Measurements from ENCODE around the gene UBE2F. TPM values are rescaled to one million over a fixed set of nuclear protein-coding genes. Genes with fewer than 3 reads are reported as not detected.

Gene UBE2F
- total and polyA plus RNA-seq, 8 donors = 6.4 to 87.0 (median 44.9) TPM; not detected in 1

DNA sequence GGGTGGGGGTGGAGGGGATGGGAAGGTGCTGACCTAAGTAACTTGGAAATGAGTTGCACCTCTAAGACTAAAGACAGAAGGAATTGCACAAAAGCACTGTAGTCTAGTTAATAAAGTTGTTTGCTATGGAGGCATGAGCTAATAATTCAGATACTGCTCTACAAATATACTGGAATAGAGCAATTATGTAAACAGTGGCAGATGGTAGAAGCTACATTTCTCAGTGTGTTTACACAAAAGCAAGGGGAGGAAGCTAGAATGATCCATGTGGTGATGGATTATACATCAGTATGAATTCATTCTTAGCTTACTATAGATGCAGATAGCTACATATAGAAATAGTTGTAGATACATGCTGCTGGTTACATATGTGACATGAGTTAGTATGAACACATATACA is 27.6 kb upstream of the UBE2F start:
- peaks cover 0 to 7% (median 2%) of the 10 kb centered on the region in 4 donors for H3K9me3 ChIP-seq
- TF ChIP-seq POLR2AphosphoS5 (IDR thresholded peaks at IDR 0.05) (no peak), EP300 (IDR thresholded peaks at IDR 0.05) (no peak), POLR2A (IDR thresholded peaks at IDR 0.05) (no peak), CTCF (IDR thresholded peaks at IDR 0.05) (no peak)
- H3K27ac ChIP-seq = no peak overlapping the region
- no peaks in the 10 kb centered on the region for H3K27me3 ChIP-seq
- no peaks in the 10 kb centered on the region for H3K4me1 ChIP-seq
- intact Hi-C loops (cut with DNase I; ENCODE audit: low total_unique reads) = no loop called here
- H3K4me3 ChIP-seq = no peak overlapping the region
- H3K36me3 ChIP-seq = no peaks in the 10 kb centered on the region
- no peak for DNase-seq

- H3K27ac ChIP-seq = no peak overlapping the region
- no peak for TF ChIP-seq EP300 (IDR thresholded peaks at IDR 0.05)
- no peak for TF ChIP-seq POLR2AphosphoS5 (IDR thresholded peaks at IDR 0.05)
- no peak for TF ChIP-seq POLR2A (IDR thresholded peaks at IDR 0.05)
- no peak for TF ChIP-seq CTCF (IDR thresholded peaks at IDR 0.05)
- intact Hi-C loops (cut with DNase I; ENCODE audit: low total_unique reads) = no loop called here
- no peaks in the 10 kb centered on the region for H3K36me3 ChIP-seq
- no peak overlapping the region for H3K4me3 ChIP-seq
- no peak for DNase-seq
- H3K27me3 ChIP-seq = peaks cover 0 to 4% (median 0%) of the 10 kb centered on the region in 3 donors
- no peaks in the 10 kb centered on the region for H3K4me1 ChIP-seq
- H3K9me3 ChIP-seq = peaks cover 0 to 14% (median 8%) of the 10 kb centered on the region in 4 donors
These were observed 26.0 kb upstream of the UBE2F start for GRCh38 chr2:237940828-237941227.

- Histone ChIP-seq H3K9me3 (peaks cover 0 to 14% (median 8%) of the 10 kb centered on the region in 4 donors), H3K27me3 (peaks cover 0 to 4% (median 0%) of the 10 kb centered on the region in 3 donors), H3K4me1 (no peaks in the 10 kb centered on the region), H3K27ac (no peak overlapping the region), H3K4me3 (no peak overlapping the region), H3K36me3 (no peaks in the 10 kb centered on the region)
- WGBS, 5 donors = 45 to 82% (median 68%) methylated on average over 2 of the region's 2 CpGs
- no peak for DNase-seq
- intact Hi-C loops (cut with DNase I; ENCODE audit: low total_unique reads) = no loop called here
- TF ChIP-seq POLR2A (IDR thresholded peaks at IDR 0.05) (no peak), EP300 (IDR thresholded peaks at IDR 0.05) (no peak), CTCF (IDR thresholded peaks at IDR 0.05) (no peak), POLR2AphosphoS5 (IDR thresholded peaks at IDR 0.05) (no peak)
These were observed 25.6 kb upstream of the UBE2F start for GRCh38 chr2:237941239-237941638.

DNA sequence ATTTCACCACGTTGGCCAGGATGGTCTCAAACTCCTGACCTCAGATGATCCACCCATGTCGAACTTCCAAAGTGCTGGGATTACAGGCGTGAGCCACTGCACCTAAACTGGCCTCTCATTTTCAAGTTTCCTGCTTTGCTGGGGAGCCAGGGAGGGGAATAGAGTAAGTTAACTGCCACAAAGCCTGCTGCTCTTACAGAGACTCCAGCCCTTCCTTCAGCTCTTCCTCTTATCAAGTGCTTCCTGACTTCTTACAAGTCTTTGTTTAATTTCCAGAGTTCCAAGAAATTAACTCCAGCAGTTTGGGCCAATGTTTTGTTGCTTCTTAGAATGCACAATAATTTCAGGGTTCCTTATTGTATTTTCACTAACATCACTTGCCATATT is 24.3 kb upstream of the UBE2F start:
- no peaks in the 10 kb centered on the region for H3K4me1 ChIP-seq
- H3K9me3 ChIP-seq = peaks cover 0 to 21% (median 8%) of the 10 kb centered on the region in 4 donors
- H3K4me3 ChIP-seq = no peak overlapping the region
- WGBS, 5 donors = 67 to 77% (median 72%) methylated on average over 3 of the region's 3 CpGs
- TF ChIP-seq POLR2AphosphoS5 (IDR thresholded peaks at IDR 0.05) = no peak
- TF ChIP-seq CTCF (IDR thresholded peaks at IDR 0.05) = no peak
- no peak for TF ChIP-seq EP300 (IDR thresholded peaks at IDR 0.05)
- peaks cover 0 to 4% (median 0%) of the 10 kb centered on the region in 3 donors for H3K27me3 ChIP-seq
- no peaks in the 10 kb centered on the region for H3K36me3 ChIP-seq
- no peak for DNase-seq
- H3K27ac ChIP-seq = no peak overlapping the region
- intact Hi-C loops (cut with DNase I; ENCODE audit: low total_unique reads) = no loop called here
